HepG2 (cell line): ENCODE data around the gene RELL2. TPM values are rescaled to one million over a fixed set of nuclear protein-coding genes. Genes with fewer than 3 reads are reported as not detected.

Source experiments
- ARNT2 ChIP-seq: sonication (generic); formaldehyde crosslinking; IDR thresholded peaks from 2 replicates; pipeline ENCODE4 v1.8.0; 2022; ENCODE audit warnings: mild to moderate bottlenecking, low read depth, missing genetic modification reagents, moderate library complexity
- CHD2 ChIP-seq: IDR thresholded peaks from 2 replicates; pipeline ENCODE4 v1.6.1; 2011; ENCODE audit warnings: low read depth, low read length, improper control_type of control experiment
- GLI4 ChIP-seq: sonication (generic); formaldehyde crosslinking; IDR thresholded peaks from 2 replicates; pipeline ENCODE4 v1.5.1; 2020; ENCODE audit warnings: missing genetic modification reagents, mild to moderate bottlenecking, moderate library complexity, borderline replicate concordance
- LCORL ChIP-seq, 2 experiments: fragments of 450-650 bp in 1 of 2; sonication (generic) in 1 of 2; formaldehyde crosslinking in 1 of 2; IDR thresholded peaks; 2 replicates each; pipeline versions ENCODE4 v1.5.0 to v1.6.1; 2017 to 2020; ENCODE audit warnings: antibody characterized with exemption in 1 of 2, missing genetic modification reagents in 1 of 2
- NCOA2 ChIP-seq: sonication (generic); formaldehyde crosslinking; IDR thresholded peaks from 2 replicates; pipeline ENCODE4 v1.8.0; 2022; ENCODE audit warnings: inconsistent platforms
- RNF2 ChIP-seq: fragments of 450-650 bp; conservative IDR thresholded peaks from 2 replicates; pipeline ENCODE4 v1.6.1; 2016; ENCODE audit warnings: low read depth
- SALL2 ChIP-seq: sonication (generic); formaldehyde crosslinking; IDR thresholded peaks from 2 replicates; pipeline ENCODE4 v1.8.1; 2023; ENCODE audit warnings: mild to moderate bottlenecking, missing genetic modification reagents, inconsistent platforms
- SMAD9 ChIP-seq: sonication (generic); formaldehyde crosslinking; IDR thresholded peaks from 2 replicates; pipeline ENCODE4 v1.5.1; 2020; ENCODE audit warnings: mild to moderate bottlenecking, missing genetic modification reagents
- SOX5 ChIP-seq: IDR thresholded peaks from 2 replicates; pipeline ENCODE4 v1.6.1; 2016; ENCODE audit warnings: borderline replicate concordance
- SOX6 ChIP-seq, 2 experiments: fragments of 450-650 bp in 1 of 2; sonication (generic) in 1 of 2; formaldehyde crosslinking in 1 of 2; IDR thresholded peaks; 2 replicates each; pipeline versions ENCODE4 v1.4.0 to v1.6.1; 2017 to 2020; ENCODE audit warnings: antibody characterized with exemption in 1 of 2, mild to moderate bottlenecking in 1 of 2, missing genetic modification reagents in 1 of 2
- YEATS4 ChIP-seq: sonication (generic); formaldehyde crosslinking; IDR thresholded peaks from 2 replicates; pipeline ENCODE4 v1.4.0; 2020; ENCODE audit warnings: missing genetic modification reagents, borderline replicate concordance
- ZNF296 ChIP-seq: sonication (generic); formaldehyde crosslinking; conservative IDR thresholded peaks from 2 replicates; pipeline ENCODE4 v1.5.0; 2020; ENCODE audit warnings: mild to moderate bottlenecking, missing genetic modification reagents
- polyA plus RNA-seq, 8 experiments: library from polyadenylated mRNA; depleted of rRNA in 3 of 8; stranded (reverse) in 7 of 8; unstranded in 1 of 8; fragments of >200 nt; fragmentation: Illumina TruSeq in 4 of 8; extraction: Trizol in 4 of 8; gene quantifications; 2 replicates each; pipeline versions ENCODE4 v1.2.1 to v1.2.3, GENCODE V29; 2011 to 2016; ENCODE audit warnings: low read depth in 4 of 8, missing spikeins in 1 of 8, mixed read lengths in 1 of 8; ENCODE audit not compliant: insufficient read depth in 1 of 8
- total RNA-seq, 5 experiments: library from RNA; depleted of rRNA; stranded (reverse); fragments of >200 nt; fragmentation: Illumina TruSeq; extraction: Trizol; gene quantifications; 2 replicates each; pipeline ENCODE4 v1.2.3, GENCODE V29; 2016; ENCODE audit warnings: low read depth in 1 of 5
- TF ChIP-seq, protein P1 (sequence below): sonication (generic); formaldehyde crosslinking; IDR thresholded peaks from 2 replicates; pipeline ENCODE4 v1.4.0; 2020; ENCODE audit warnings: mild to moderate bottlenecking, missing genetic modification reagents
- TF ChIP-seq, protein P2 (sequence below): sonication (generic); formaldehyde crosslinking; IDR thresholded peaks from 2 replicates; pipeline ENCODE4 v1.4.0; 2020; ENCODE audit warnings: mild to moderate bottlenecking, missing genetic modification reagents
- TF ChIP-seq, protein P3 (sequence below): sonication (generic); formaldehyde crosslinking; IDR thresholded peaks from 2 replicates; pipeline ENCODE4 v1.5.1; 2020; ENCODE audit warnings: mild to moderate bottlenecking, missing genetic modification reagents, borderline replicate concordance

The RELL2 gene
- total and polyA plus RNA-seq, 2 of the 13 experiments (the other 11 are each of a cell fraction or from before 2014, with no cell fraction given): 6.4 to 8.3 TPM

DNA sequence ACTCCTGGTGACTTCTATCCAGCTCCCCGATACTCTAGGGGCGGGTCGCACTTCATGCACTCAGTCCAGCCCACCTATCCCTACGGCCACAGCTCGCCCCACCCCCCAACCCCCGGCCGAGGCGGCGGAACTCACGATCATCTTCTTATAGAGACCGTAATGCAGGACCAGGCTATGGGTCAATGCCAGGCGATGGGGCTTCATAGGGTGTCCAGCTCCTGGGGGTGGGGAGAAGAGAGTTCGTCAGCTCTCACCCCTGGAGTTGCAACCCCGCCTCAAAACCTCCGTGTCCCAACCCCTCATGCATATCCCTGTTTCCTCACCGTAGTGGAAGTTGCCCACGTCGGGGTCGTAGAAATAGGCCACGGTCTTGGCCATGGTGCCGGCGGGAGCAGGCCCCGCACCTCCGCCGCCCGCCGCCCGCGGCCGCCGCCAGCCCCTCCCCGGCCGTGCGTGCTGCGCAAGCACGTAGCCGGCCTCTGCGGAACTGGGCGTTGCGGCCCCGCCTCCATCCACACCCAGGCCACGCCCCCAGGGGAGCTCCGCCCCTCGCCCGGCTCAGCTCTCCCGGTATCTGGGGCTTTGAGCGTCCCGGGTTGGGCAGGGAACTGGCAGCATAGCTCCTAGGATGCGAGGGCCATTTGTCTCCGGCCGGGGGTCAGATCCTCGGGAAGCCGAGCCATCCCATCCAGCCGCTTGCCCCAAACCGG lies at the start of gene RELL2, which contains the start of gene HDAC3 (continued):
- TF ChIP-seq, protein P1, sequence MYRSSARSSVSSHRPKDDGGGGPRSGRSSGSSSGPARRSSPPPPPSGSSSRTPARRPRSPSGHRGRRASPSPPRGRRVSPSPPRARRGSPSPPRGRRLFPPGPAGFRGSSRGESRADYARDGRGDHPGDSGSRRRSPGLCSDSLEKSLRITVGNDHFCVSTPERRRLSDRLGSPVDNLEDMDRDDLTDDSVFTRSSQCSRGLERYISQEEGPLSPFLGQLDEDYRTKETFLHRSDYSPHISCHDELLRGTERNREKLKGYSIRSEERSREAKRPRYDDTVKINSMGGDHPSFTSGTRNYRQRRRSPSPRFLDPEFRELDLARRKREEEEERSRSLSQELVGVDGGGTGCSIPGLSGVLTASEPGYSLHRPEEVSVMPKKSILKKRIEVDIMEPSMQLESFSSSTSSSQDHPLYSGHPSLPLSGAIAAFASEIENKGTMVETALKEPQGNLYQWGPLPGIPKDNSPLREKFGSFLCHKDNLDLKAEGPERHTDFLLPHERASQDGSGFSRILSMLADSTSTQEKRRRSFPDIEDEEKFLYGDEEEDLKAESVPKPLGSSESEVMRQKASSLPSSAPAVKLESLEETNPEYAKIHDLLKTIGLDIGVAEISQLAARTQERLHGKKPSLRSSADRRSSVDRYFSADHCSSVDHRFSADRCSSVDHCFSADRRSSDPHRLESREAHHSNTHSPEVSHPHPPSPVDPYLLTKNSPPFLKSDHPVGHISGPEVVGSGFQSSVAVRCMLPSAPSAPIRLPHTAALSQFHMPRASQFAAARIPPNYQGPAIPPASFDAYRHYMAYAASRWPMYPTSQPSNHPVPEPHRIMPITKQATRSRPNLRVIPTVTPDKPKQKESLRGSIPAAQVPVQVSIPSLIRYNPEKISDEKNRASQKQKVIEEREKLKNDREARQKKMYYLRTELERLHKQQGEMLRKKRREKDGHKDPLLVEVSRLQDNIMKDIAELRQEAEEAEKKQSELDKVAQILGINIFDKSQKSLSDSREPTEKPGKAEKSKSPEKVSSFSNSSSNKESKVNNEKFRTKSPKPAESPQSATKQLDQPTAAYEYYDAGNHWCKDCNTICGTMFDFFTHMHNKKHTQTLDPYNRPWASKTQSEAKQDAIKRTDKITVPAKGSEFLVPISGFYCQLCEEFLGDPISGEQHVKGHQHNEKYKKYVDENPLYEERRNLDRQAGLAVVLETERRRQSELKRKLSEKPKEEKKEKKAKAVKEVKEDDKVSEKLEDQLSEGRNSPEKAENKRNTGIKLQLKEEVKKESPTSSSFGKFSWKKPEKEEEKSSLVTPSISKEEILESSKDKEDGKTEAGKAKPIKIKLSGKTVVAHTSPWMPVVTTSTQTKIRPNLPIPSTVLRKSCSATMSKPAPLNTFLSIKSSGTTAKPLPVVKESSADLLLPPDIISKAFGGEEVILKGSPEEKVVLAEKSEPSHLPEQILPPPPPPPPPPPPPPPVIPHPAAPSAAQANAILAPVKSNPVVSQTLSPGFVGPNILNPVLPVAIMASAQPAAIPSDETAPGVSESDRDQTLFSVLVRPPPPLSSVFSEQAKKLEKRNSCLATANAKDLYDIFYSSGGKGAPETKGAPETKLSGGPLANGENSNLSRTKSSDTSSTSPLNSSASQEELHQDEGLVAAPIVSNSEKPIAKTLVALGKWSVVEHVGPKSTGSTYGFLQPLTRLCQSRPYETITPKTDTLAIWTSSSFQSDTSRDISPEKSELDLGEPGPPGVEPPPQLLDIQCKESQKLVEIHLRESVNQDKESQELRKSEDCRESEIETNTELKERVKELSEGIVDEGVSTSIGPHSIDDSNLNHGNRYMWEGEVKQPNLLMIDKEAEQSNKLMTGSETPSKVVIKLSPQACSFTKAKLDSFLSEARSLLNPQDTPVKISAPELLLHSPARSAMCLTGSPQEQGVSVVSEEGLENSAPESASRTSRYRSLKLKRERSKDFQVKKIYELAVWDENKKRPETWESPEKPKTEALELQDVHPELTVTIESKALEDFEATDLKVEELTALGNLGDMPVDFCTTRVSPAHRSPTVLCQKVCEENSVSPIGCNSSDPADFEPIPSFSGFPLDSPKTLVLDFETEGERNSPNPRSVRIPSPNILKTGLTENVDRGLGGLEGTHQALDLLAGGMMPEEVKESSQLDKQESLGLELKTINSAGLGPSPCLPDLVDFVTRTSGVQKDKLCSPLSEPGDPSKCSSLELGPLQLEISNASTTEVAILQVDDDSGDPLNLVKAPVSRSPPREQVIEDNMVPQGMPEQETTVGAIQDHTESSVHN (CRISPR knock-in tag): no peak
- TF ChIP-seq GLI4 (CRISPR knock-in tag) (no peak), NCOA2 (no peak; the same call in 1 of the 2 replicates), SALL2 (CRISPR knock-in tag) (peak; percentile 75; the same call in 1 of the 2 replicates), ZNF296 (no peak), ARNT2 (CRISPR knock-in tag) (peak; percentile 38; the same call in 1 of the 2 replicates), CHD2 (no peak), SOX6 (IDR thresholded peaks at IDR 0.05) (no peak), SOX6 (CRISPR knock-in tag; IDR thresholded peaks at IDR 0.05) (no peak; the same call in 1 of the 2 replicates), LCORL (IDR thresholded peaks at IDR 0.05) (no peak), LCORL (CRISPR knock-in tag; IDR thresholded peaks at IDR 0.05) (no peak), RNF2 (no peak), YEATS4 (CRISPR knock-in tag) (peak; percentile 69; the same call in 1 of the 2 replicates), SOX5 (CRISPR knock-in tag) (no peak), SMAD9 (CRISPR knock-in tag) (no peak)
- TF ChIP-seq, protein P2, sequence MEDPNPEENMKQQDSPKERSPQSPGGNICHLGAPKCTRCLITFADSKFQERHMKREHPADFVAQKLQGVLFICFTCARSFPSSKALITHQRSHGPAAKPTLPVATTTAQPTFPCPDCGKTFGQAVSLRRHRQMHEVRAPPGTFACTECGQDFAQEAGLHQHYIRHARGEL (CRISPR knock-in tag): no peak
- TF ChIP-seq, protein P3, sequence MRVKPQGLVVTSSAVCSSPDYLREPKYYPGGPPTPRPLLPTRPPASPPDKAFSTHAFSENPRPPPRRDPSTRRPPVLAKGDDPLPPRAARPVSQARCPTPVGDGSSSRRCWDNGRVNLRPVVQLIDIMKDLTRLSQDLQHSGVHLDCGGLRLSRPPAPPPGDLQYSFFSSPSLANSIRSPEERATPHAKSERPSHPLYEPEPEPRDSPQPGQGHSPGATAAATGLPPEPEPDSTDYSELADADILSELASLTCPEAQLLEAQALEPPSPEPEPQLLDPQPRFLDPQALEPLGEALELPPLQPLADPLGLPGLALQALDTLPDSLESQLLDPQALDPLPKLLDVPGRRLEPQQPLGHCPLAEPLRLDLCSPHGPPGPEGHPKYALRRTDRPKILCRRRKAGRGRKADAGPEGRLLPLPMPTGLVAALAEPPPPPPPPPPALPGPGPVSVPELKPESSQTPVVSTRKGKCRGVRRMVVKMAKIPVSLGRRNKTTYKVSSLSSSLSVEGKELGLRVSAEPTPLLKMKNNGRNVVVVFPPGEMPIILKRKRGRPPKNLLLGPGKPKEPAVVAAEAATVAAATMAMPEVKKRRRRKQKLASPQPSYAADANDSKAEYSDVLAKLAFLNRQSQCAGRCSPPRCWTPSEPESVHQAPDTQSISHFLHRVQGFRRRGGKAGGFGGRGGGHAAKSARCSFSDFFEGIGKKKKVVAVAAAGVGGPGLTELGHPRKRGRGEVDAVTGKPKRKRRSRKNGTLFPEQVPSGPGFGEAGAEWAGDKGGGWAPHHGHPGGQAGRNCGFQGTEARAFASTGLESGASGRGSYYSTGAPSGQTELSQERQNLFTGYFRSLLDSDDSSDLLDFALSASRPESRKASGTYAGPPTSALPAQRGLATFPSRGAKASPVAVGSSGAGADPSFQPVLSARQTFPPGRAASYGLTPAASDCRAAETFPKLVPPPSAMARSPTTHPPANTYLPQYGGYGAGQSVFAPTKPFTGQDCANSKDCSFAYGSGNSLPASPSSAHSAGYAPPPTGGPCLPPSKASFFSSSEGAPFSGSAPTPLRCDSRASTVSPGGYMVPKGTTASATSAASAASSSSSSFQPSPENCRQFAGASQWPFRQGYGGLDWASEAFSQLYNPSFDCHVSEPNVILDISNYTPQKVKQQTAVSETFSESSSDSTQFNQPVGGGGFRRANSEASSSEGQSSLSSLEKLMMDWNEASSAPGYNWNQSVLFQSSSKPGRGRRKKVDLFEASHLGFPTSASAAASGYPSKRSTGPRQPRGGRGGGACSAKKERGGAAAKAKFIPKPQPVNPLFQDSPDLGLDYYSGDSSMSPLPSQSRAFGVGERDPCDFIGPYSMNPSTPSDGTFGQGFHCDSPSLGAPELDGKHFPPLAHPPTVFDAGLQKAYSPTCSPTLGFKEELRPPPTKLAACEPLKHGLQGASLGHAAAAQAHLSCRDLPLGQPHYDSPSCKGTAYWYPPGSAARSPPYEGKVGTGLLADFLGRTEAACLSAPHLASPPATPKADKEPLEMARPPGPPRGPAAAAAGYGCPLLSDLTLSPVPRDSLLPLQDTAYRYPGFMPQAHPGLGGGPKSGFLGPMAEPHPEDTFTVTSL: no peak
